ENCODE measurements around the gene ACAD8. TPM values are rescaled to one million over a fixed set of nuclear protein-coding genes. Genes with fewer than 3 reads are reported as not detected.

ACAD8 gene
- total RNA-seq = 10 to 100 TPM; 19.4 to 29.6 (median 24.7) TPM

GRCh38 chr11:134253188-134253993, at the start of gene ACAD8, which contains the start of gene THYN1:
Gene ACAD8 (plus strand): TSS chr11:134253568. CDS start chr11:134253601, 33 bp downstream.
Gene THYN1 (minus strand): TSS chr11:134253352. CDS start chr11:134252882, 470 bp downstream.
- DNase-seq (peak; percentile 96), ATAC-seq (peak; percentile 96 to 97)
- Histone ChIP-seq H3K36me3 (peaks cover 0 to 46% of the 10 kb centered on the region in 2 donors), H3K27me3 (no peaks in the 10 kb centered on the region), H3K4me1 (peaks cover 24 to 30% of the 10 kb centered on the region in 2 donors), H3K4me3 (peak within 1 kb of the TSS; percentile 95 to 100 (median 96)), H3K27ac (peak within 1 kb of the TSS; percentile 70 to 87 (median 82)), H3K9me3 (no peaks in the 10 kb centered on the region)
- in situ Hi-C loops (cut with MboI; ENCODE audit: low sequenced_read_pairs in 4 of 4) (no loop called here), intact Hi-C loops (cut with DNase I; ENCODE audit: low total_unique reads) (loop anchor here (1.0 to 5.0 kb wide), 3 partner anchors 29 to 206 kb away; partner anchors contain the start of genes GLB1L2 and VPS26B)
- TF ChIP-seq CTCF (IDR thresholded peaks at IDR 0.05 in 4 of 5, conservative IDR thresholded peaks at IDR 0.05 in 1 of 5) = peak; percentile 49 to 75 (median 60)
- TF ChIP-seq POLR2A (IDR thresholded peaks at IDR 0.05) = peak; percentile 61 to 62

GRCh38 chr11:134205729-134206128, 47.6 kb upstream of the ACAD8 start:
- H3K9me3 ChIP-seq = no peaks in the 10 kb centered on the region
- TF ChIP-seq POLR2A (IDR thresholded peaks at IDR 0.05) (no peak), CTCF (IDR thresholded peaks at IDR 0.05 in 4 of 5, conservative IDR thresholded peaks at IDR 0.05 in 1 of 5) (no peak)
- no peaks in the 10 kb centered on the region for H3K4me1 ChIP-seq
- no peak for DNase-seq
- in situ Hi-C loops (cut with MboI; ENCODE audit: low sequenced_read_pairs in 4 of 4) = no loop called here
- peaks cover 4 to 57% of the 10 kb centered on the region in 2 donors for H3K36me3 ChIP-seq
- no peak overlapping the region for H3K4me3 ChIP-seq
- no peak overlapping the region for H3K27ac ChIP-seq
- no peaks in the 10 kb centered on the region for H3K27me3 ChIP-seq
- intact Hi-C loops (cut with DNase I; ENCODE audit: low total_unique reads) = no loop called here
- ATAC-seq = no peak

GRCh38 chr11:134206185-134206584, 47.2 kb upstream of the ACAD8 start:
- in situ Hi-C loops (cut with MboI; ENCODE audit: low sequenced_read_pairs in 4 of 4) = no loop called here
- no peak for ATAC-seq

GRCh38 chr11:134207538-134208239, 45.7 kb upstream of the ACAD8 start:
- ATAC-seq = no peak
- Histone ChIP-seq H3K27ac (no peak overlapping the region), H3K4me3 (no peak overlapping the region), H3K36me3 (peaks cover under 1 to 38% of the 10 kb centered on the region in 2 donors), H3K4me1 (no peaks in the 10 kb centered on the region), H3K9me3 (no peaks in the 10 kb centered on the region), H3K27me3 (no peaks in the 10 kb centered on the region)
- TF ChIP-seq POLR2A (IDR thresholded peaks at IDR 0.05) = no peak
- peak in 3 of 5 experiments; percentile 43 to 63 (median 52) for TF ChIP-seq CTCF (IDR thresholded peaks at IDR 0.05 in 4 of 5, conservative IDR thresholded peaks at IDR 0.05 in 1 of 5)
- intact Hi-C loops (cut with DNase I; ENCODE audit: low total_unique reads) (no loop called here), in situ Hi-C loops (cut with MboI; ENCODE audit: low sequenced_read_pairs in 4 of 4) (no loop called here)
- DNase-seq = no peak

More at GRCh38 chr11:134206185-134206584, 47.2 kb upstream of the ACAD8 start:
- DNase-seq = no peak
- H3K4me3 ChIP-seq = no peak overlapping the region
- no peak for TF ChIP-seq POLR2A (IDR thresholded peaks at IDR 0.05)
- H3K4me1 ChIP-seq = no peaks in the 10 kb centered on the region
- H3K36me3 ChIP-seq = peaks cover 4 to 53% of the 10 kb centered on the region in 2 donors
- H3K27me3 ChIP-seq = no peaks in the 10 kb centered on the region
- H3K9me3 ChIP-seq = no peaks in the 10 kb centered on the region
- intact Hi-C loops (cut with DNase I; ENCODE audit: low total_unique reads) = no loop called here
- no peak overlapping the region for H3K27ac ChIP-seq

GRCh38 chr11:134215836-134216235, 37.5 kb upstream of the ACAD8 start:
- no peaks in the 10 kb centered on the region for H3K27me3 ChIP-seq
- peaks cover 0 to 31% of the 10 kb centered on the region in 2 donors for H3K36me3 ChIP-seq
- TF ChIP-seq CTCF (IDR thresholded peaks at IDR 0.05 in 4 of 5, conservative IDR thresholded peaks at IDR 0.05 in 1 of 5) = no peak
- no peak for TF ChIP-seq POLR2A (IDR thresholded peaks at IDR 0.05)
- no peak overlapping the region for H3K4me3 ChIP-seq
- intact Hi-C loops (cut with DNase I; ENCODE audit: low total_unique reads) (no loop called here), in situ Hi-C loops (cut with MboI; ENCODE audit: low sequenced_read_pairs in 4 of 4) (no loop called here)
- H3K27ac ChIP-seq = no peak overlapping the region
- DNase-seq = no peak
- no peaks in the 10 kb centered on the region for H3K9me3 ChIP-seq
- no peak for ATAC-seq
- no peaks in the 10 kb centered on the region for H3K4me1 ChIP-seq

Measured in gastrocnemius medialis (tissue), 4 donors.